ENCODE results near the gene CHMP4A. TPM values are rescaled to one million over a fixed set of nuclear protein-coding genes. Genes with fewer than 3 reads are reported as not detected.

Gene CHMP4A
- total and polyA plus RNA-seq, 3 donors from 2014 or later: 52.9 to 111 (median 56.3) TPM

- no peak for DNase-seq
- H3K27me3 ChIP-seq: no peaks in the 10 kb centered on the region
- TF ChIP-seq POLR2A (IDR thresholded peaks at IDR 0.05): no peak
- H3K36me3 ChIP-seq (ENCODE audit: low read depth, missing control alignments): no peaks in the 10 kb centered on the region
- H3K27ac ChIP-seq: peak overlapping the region in 1 of 2 donors; percentile 82
- H3K4me3 ChIP-seq: peak overlapping the region; percentile 75 to 91
- WGBS, 2 donors: 52 to 55% methylated on average over 2 of the region's 2 CpGs
- H3K4me1 ChIP-seq: peaks cover 19% of the 10 kb centered on the region
- H3K9me3 ChIP-seq: no peaks in the 10 kb centered on the region
- intact Hi-C loops (cut with DNase I; ENCODE audit: low total_unique reads): no loop called here
These were observed 20.2 kb upstream of the CHMP4A start for GRCh38 chr14:24233538-24233866.

- Histone ChIP-seq H3K4me3 (peak within 1 kb of the TSS; percentile 75 to 91), H3K27me3 (no peaks in the 10 kb centered on the region), H3K27ac (peak within 1 kb of the TSS; percentile 72 to 82), H3K9me3 (no peaks in the 10 kb centered on the region), H3K36me3 (ENCODE audit: low read depth, missing control alignments) (no peaks in the 10 kb centered on the region), H3K4me1 (peaks cover 19% of the 10 kb centered on the region)
- intact Hi-C loops (cut with DNase I; ENCODE audit: low total_unique reads): no loop called here
- no peak for TF ChIP-seq POLR2A (IDR thresholded peaks at IDR 0.05)
- no peak for TF ChIP-seq CTCF (IDR thresholded peaks at IDR 0.05)
- 2 to 3% methylated on average over 37 to 38 of the region's 38 CpGs for WGBS, 2 donors
- DNase-seq: no peak
These were observed 19.6 kb upstream of the CHMP4A start, which contains the start of gene GMPR2 for GRCh38 chr14:24232645-24233537. TSS of gene GMPR2 (plus strand) at chr14:24232929. CDS start at chr14:24233254, 325 bp downstream.

- Histone ChIP-seq H3K27ac (peak within 1 kb of the TSS; percentile 72 to 82), H3K4me1 (peaks cover 19% of the 10 kb centered on the region), H3K27me3 (no peaks in the 10 kb centered on the region), H3K9me3 (no peaks in the 10 kb centered on the region), H3K36me3 (ENCODE audit: low read depth, missing control alignments) (no peaks in the 10 kb centered on the region), H3K4me3 (peak within 1 kb of the TSS; percentile 75 to 91)
- WGBS, 2 donors: 0 to 2% methylated on average over 14 to 30 of the region's 30 CpGs
- intact Hi-C loops (cut with DNase I; ENCODE audit: low total_unique reads): no loop called here
- no peak for TF ChIP-seq CTCF (IDR thresholded peaks at IDR 0.05)
- TF ChIP-seq POLR2A (IDR thresholded peaks at IDR 0.05): no peak
- DNase-seq: peak; percentile 94
These were observed 18.9 kb upstream of the CHMP4A start, which contains the start of gene NEDD8 for GRCh38 chr14:24232121-24232644. TSS of gene NEDD8 (minus strand) at chr14:24232367. CDS start at chr14:24232267, 100 bp downstream.

GRCh38 chr14:24231263-24232120, 18.2 kb upstream of the CHMP4A start:
- Histone ChIP-seq H3K27me3 (no peaks in the 10 kb centered on the region), H3K9me3 (no peaks in the 10 kb centered on the region), H3K4me1 (peaks cover 19% of the 10 kb centered on the region), H3K4me3 (peak overlapping the region; percentile 75 to 91), H3K27ac (peak overlapping the region; percentile 72 to 82), H3K36me3 (ENCODE audit: low read depth, missing control alignments) (no peaks in the 10 kb centered on the region)
- DNase-seq: no peak
- TF ChIP-seq POLR2A (IDR thresholded peaks at IDR 0.05): no peak
- TF ChIP-seq CTCF (IDR thresholded peaks at IDR 0.05): no peak
- WGBS, 2 donors: 7 to 9% methylated on average over 21 to 23 of the region's 23 CpGs
- intact Hi-C loops (cut with DNase I; ENCODE audit: low total_unique reads): no loop called here

- Histone ChIP-seq H3K27me3 (no peaks in the 10 kb centered on the region), H3K36me3 (ENCODE audit: low read depth, missing control alignments) (no peaks in the 10 kb centered on the region), H3K4me3 (no peak overlapping the region), H3K4me1 (peaks cover 18% of the 10 kb centered on the region), H3K27ac (no peak overlapping the region), H3K9me3 (no peaks in the 10 kb centered on the region)
- WGBS, 2 donors: 0 to 43% methylated on average over 1 of the region's 1 CpG
- TF ChIP-seq POLR2A (IDR thresholded peaks at IDR 0.05): no peak
- TF ChIP-seq CTCF (IDR thresholded peaks at IDR 0.05): no peak
- intact Hi-C loops (cut with DNase I; ENCODE audit: low total_unique reads): no loop called here
- DNase-seq: no peak
These were observed 15.6 kb upstream of the CHMP4A start for GRCh38 chr14:24228902-24229301.

Measured in testis (tissue), 3 donors.